Activated CD8-positive, alpha-beta memory T cell treated with anti-CD3 and anti-CD28 coated beads, Interleukin-2, amount 50 U/mL, for 4 hours (primary cell): ENCODE measurements around the gene CTCFL.
A peak's percentile ranks its signal among the peaks of the same experiment; 100 is the strongest.
"Not testable (repeated sequence)": the region's sequence is repeated elsewhere in the genome, so short reads cannot be mapped to it uniquely, and the experiment has no call there.

Source experiments
- DNase-seq: peaks from one replicate; pipeline ENCODE4 v3.0.0-alpha.2; 2020

The CTCFL gene

DNA sequence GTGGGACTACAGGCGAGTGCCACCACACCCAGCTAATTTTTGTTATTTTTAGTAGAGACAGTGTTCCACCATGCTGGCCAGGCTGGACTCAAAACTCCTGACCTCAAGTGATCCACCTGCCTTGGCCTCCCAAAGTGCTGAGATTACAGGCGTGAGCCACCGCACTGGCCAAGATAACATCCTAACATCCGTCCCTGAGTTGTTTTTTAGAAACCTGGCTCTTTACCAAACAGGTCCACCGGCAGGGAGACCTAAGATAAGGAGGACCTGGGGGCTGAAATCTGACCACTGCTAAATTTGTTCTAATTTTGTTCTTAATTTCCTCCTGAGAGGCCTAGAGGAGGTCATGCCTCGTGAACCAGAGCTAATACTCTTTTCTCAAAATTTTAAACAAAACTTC, 20.5 kb downstream of the CTCFL start:
- DNase-seq: no peak

DNA sequence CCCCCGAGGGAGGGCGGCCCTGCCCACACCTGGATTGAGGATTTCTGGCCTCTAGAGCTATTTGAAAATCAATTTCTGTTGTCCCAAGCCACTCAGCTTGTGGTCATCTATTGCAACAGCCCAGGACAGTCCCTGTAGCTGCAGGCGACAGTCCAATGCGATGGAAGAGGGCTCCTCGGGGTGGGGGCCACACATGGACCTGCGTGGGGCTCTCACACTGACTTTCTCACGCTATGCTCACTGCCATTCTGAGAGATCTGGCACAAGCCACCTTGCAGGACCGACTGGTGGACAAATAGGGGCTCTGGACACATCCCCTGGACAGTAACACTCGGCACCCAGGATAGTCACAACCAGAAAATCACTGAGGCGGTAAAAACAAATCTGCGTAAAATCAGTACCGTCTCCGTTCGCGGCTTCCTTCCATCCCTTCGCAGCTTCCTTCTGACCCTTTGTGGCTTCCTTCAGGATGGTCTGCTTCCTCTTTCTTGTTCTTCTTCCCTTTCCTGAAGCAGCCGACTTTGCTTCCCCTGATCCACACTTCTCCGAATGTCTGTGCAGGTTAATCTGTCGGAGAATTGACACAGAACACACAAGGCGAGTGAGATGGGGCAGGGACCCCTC, 21.8 kb downstream of the CTCFL start:
- DNase-seq: no peak

DNA sequence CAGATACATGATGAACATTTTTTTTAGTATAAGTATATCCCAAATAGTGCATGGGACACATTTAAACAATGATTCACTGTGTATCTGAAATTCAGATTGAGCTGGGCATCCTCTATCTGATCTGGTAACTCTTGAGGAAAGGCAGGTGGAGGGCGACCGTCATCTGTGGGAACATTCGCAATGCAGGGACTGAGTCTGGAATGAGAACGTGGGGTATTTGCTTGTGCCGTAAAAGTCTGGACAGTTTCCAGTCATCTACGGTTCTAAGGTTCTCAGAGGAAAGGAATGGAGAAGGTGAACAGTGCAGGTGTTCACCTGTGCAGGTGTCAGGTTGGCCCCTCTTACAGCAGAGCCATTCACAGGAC, 22.6 kb downstream of the CTCFL start:
- DNase-seq: no peak

DNA sequence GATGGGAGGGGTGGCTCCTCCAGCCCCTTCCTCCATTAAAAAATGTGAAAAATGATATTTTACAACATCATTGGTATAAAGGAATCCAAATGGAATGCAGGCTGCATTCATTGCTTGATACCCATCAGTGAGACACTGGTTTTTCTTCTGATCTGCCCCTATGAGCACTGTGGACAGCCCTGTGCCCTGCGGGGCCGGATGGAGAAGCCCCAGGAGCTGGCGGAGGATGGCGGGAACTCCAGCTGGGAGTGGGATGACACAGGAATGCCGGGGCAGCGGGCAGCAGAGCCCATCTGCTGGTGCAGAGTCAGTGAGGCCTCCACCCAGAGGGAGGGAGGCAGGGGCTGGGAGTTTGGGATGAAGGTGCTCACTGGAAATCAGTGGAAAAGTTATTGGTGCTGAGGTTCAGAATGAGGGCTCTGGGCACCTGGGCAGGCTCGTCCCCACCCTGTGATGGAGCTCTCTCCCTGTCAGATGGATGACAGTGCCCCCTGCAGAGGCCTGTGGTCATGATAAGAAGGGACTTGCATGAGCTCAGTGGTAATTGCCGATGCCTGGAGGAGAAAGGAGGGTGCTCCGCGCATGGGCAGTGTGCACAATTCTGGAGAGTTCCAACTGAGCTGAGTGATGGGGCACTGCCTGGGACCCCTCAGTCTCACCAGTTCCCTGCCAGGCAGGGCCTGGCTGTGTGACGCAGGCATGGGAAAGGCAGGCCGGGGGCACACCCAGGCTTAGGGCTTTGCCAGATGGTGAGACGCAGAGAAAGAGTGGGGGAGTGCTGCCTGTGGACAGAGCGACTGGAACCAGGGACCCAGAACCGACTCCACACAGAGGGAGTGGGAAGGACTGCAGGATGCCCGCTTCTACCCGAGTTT, 23.2 kb downstream of the CTCFL start:
- DNase-seq: no peak

DNA sequence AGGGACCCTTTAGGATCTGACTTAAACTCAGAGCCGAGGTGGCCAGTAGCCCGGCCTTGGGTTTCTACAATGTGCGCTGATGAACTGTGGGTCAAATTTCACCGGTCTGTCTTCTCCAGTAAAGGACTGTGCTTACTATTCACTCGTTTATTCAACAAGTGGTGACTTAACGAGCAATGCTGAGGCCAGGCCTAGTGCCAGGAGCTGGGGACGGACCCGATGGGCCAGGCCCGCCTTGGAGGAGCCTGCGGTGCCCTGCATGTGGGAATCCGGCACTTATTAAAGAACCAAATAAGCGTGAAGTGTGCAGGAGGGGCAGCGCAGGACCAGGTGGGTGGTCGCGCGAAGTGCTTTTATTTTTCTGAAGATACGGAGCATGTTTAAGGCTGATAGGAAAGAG, 24.0 kb downstream of the CTCFL start:
- no peak for DNase-seq

DNA sequence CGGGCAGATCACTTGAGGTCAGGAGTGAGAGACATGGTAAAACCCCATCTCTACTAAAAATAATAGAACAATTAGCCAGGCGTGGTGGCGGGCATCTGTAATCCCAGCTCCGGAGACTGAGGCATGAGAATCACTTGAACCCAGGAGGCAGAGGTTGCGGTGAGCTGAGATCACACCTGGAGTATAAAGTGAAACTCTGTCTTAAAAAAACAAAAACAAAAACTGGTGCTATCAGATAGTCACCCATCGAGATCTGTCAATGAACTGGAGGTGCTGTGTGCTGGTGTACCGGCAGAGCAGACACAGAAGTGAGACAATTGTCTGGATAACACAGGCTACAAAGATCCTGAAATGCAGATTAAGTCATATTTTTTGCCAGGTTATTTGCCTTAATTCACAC, 24.7 kb downstream of the CTCFL start:
- no peak for DNase-seq

DNA sequence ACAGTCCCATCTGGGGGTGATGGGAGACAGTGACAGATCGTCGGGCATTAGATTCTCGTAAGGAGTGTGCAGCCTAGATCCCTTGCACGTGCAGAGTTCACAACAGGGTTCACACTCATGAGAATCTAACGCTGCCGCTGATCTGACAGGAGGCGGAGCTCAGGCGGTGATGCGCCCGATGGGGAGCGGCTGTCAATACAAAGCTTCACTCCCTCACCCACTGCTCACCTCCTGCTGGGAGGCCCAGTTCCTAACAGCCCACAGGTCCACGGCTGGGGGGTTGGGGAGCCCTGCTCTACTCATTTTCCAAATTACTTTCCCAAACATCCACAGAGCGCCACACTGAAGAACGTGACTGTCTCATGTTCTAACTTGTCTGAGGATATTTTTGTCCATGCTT, 25.3 kb downstream of the CTCFL start:
- no peak for DNase-seq

DNA sequence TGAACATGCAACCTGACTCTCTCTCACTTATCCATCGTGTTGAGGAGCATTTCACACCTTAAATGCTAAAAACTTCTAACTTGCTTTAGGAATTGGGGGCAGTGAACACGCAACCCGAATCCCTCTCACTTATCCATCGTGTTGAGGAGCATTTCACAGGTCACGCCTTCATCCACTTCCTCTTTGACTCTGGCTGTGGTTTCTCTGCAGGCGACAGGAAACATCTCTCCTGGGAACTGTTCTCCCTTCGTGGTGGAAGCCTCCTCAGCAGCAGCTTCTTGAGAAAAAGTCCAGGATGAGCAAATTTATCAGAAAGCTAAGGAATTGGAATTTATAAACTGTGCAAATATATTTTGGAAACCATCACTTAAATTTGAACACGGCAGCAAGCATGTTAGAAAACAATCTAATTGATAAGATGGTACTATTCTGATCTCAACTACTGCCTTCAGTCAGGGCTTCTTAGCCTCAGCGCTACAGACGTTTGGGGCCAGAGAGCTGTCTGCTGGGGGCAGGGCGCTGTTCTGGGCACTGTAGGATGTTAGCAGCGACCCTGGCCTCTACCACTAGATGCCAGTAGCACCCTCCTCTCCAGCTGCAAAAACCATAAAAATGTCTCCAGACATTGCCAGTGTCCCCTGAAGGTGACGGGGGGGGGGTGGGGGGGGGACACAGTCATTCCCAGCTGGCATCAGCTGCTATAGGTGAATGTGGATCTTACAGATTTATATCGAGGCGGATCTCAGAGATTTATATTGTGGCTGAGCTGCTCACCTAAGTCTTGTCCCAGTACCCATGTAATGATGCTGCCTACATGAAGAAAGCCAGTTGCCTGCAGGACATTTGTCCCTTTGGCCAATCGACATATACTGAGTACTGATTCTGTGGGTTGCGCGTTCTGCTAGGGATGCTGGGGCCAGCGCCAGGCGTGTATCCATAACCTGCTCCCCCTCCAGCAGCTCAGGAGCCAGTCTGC, 26.2 kb downstream of the CTCFL start:
- peak; percentile 26 for DNase-seq

DNA sequence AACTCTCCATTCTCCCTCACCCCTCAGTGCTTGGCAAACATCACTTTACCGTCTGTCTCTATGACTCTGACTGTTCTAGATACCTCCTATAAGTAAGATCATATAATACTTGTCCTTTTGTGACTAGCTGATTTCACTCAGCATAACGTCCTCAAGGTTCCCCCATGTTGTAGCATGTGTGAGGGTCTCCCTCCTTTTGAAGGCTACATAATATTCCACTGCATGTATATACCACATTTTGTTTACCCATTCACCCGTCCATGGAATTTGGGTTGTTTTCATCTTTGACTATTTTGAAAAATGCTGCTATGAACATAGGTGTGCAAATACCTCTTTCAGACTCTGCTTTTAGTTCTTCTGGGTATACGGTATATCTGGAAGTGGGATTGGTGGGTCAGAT, 28.3 kb downstream of the CTCFL start:
- no peak for DNase-seq

DNA sequence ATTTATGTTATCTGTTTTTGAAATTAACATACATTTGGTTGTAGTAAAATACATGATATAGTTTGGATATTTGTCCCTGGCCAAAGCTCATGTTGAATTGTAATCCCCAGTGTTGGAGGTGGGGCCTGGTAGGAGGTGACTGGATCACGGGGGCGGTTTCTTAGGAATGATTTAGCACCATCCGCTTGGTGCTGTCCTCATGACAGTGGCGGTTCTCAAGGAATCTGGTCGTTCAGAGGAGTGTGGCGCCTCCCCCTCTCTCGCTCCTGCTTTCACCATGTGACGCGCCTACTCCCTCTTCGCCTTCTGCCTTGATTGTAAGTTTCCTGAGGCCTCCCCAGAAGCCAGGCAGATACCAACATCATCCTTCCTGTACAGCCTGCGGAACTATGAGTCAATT, 29.0 kb downstream of the CTCFL start:
- DNase-seq: no peak

DNA sequence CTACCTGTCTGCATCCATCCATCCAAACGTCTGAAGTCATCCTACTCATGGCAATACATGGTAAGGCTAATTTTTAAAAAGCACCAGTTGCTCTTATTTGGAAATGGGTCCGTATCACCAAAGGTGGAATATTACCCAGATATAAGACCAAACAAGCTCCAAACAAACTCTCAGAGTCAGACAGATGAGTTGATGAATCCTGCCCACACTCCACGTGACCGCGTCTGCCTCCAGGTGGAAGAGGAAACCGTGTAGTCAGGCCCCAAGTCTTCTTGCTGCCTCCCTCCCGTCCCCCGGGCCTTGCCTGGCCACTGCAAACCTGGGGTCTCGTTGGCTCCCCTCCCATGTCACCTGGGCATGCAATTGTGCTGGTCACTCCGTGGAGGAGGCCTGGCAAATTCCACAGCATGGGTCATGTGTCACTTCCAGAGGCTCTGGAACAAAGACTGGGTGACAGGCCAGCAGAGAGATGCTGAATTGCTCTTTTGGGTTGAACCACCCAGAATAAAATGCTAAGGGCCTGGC, 31.8 kb downstream of the CTCFL start:
- DNase-seq: no peak

DNA sequence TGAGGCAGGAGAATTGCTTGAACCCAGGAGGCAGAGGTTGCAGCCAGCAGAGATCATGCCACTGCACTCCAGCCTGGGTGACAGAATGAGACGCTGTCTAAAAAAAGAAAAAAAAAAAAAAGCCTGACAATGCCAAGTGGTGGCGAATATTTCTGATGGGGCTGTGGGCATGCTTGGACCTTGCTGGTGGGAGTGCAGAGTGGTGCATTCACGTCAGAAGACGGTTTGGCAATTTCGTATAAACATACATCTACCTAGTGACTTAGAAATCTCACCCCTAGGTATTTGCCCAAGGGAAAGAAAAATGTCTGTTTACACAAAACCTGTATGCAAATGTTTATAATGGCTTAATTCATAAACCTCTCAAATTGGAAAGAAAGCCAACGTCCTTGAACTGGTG, 33.6 kb downstream of the CTCFL start:
- no peak for DNase-seq

DNA sequence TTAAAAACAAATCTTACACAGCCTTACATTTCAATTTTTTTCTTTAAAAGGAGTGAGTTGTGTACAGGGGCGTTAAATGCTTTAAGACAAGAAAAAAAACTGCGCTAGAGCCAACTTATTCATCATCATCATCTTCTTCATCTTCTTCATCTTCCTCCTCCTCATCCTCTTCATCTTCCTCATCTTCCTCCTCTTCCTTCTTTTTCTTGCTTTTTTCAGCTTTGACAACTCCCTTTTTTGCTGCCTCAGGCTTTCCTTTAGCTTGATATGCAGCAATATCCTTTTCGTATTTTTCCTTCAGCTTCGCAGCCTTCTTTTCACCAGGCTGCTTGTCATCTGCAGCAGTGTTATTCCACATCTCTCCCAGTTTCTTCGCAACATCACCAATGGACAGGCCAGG, 36.7 kb downstream of the CTCFL start:
- not testable (repeated sequence) for DNase-seq

DNA sequence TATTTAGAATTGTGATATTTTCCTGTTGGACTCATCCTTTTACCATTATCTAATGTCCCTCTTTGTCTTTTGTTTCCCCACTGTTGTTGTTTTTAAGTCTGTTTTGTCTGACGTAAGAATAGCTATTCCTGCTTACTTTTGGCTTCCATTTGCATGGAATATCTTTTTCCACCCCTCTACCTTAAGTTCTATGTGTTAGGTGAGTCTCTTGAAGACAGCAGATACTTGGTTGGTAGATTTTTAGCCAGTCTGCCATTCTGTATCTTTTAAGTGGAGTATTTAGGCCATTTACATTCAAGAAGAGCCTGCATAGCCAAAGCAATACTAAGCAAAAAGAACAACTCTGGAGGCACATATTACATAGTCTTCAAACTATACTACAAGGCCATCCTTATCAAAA, 39.2 kb downstream of the CTCFL start:
- DNase-seq: no peak

DNA sequence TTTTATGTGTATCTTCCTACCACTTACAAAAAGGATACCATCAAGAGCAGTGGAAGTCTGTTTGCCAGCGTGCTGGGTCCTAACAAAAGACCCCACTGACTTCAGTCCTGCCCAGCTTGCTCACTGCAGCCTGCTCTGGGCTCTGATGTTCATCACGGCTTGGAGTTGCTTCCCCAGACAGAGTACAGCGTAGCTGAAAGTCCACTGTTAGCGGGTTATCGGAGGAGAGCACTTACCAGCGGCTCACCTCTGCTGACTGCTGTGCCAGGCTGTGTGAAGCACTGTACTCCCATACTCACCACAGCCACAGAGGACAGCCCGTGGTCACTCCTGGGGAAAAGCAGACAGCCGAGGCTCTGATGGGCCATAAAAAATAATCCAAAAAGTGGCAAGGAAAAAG, 40.2 kb downstream of the CTCFL start:
- no peak for DNase-seq

DNA sequence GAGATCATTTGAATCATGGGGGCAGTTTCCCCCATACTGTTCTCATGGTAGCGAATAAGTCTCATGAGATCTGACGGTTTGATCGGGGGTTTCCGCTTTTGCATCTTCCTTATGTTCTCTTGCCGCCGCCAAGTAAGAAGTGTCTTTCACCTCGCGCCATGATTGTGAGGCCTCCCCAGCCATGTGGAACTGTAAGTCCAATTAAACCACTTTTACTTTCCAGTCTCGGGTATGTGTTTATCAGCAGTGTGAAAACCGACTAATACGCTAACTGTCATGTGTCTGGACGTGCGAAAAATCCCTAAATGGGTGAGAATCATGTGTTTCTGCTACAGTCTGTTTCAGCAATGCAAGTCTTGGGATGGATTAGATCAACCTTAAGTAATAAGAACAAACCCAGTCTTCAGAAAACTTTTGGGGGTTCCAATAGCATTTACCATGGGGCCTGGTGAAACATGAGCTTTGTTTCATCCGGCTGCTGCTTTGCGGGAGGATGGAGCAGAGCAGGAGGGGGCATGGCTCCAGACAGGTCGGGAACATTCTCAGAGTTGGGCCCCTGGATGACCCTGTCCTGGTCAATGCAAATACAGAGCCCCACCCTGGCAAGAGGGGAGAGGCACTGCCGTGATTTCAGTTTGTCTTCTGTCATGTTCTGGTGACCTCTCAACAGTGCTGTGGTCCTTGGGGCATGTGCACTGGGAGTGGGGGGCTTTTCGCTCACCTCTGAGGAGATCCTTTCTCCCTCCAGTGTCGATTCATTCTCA, 41.5 kb downstream of the CTCFL start:
- no peak for DNase-seq

DNA sequence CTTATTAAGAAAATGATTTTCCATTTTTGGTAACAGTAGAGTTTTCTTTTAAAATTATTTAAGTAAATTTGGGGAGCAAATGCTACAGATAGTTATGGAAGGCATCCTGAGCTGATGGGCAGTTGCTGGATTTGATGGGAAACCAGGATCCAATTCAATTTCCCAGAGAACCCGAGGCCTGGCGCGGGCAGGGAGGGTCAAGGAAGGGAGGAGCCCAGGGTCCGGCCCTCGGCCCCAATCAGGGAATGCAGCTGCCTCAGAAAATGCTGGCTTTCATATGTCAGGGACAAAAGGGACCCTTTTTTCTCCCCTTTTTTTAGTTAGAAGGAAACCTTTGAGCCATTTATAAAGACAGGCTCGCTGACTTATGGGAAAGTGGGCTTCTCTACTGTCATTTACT, 42.1 kb downstream of the CTCFL start:
- no peak for DNase-seq

DNA sequence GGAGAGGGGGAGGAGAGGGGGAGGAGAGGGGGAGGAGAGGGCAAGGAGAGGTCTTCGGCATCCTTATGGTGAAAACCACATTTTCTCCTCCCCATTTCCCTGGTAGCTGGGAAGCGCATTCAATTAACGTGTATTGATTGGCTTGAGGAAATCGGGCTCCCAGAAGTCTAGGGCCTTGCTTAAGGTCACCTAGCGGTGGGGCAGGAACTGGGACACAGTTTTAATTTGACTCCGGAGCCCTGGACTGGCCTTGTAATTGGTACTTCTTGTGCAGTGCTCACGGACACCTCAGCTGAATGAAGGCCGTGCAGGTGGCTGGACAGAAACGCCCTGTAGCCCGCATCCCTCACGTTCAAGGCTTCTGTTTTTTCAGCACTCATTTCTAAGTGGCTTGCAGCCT, 42.8 kb downstream of the CTCFL start:
- no peak for DNase-seq

DNA sequence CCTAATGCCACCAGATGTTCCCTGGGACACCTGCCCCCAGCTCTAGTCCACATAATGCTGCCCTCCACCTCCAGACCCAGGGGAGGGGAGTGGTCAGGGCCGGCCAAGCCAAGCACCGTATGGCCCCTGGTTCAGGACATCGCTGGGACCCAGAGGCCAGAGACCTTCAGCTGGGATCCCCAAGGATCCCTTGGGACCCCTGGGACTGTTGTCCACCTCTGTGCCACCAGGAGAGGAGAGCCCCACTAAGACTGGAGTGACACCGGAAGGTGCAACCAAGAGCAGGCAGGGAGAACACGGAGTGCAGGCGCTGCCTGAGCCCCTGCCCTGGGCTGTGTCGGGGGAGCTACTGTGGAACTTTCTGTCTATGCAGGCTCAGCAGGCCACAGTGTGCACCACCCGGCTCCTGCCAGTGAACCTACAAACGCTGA, 43.6 kb downstream of the CTCFL start:
- DNase-seq: no peak

DNA sequence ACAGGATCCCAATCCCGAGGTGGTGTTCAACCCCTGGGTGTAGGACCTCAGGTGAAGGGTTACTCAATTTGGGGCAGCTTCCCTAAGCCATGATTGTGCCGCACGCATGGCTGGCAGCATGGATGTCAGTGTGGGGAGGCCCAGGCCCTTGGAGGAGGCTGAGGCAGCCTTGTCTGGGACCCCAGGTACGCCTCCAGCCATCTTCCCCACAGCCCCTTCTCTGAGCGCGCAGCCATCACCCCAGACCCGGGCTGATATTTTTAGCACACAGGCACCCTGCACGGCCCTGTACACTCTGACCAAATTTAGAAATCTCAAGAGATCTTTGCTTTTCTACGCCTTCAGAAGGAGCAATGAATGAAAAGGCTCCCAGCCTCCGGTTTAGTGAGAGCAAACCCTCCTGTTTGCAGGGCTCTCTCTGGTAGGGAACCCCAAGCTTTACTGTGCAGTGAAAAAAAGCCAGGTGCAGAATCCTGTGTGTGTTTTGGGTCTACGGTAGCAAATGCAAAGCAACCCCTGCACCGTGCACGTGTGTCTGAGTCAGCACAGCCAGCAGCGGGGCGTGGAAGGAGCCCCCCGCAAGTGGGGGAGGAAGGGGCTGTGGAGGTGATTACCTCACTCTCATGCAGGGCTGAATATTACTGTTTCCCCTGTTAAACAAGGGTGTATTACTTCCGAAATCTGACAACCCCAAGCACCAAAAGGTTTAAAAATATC, 44.3 kb downstream of the CTCFL start:
- DNase-seq: peak; percentile 70

DNA sequence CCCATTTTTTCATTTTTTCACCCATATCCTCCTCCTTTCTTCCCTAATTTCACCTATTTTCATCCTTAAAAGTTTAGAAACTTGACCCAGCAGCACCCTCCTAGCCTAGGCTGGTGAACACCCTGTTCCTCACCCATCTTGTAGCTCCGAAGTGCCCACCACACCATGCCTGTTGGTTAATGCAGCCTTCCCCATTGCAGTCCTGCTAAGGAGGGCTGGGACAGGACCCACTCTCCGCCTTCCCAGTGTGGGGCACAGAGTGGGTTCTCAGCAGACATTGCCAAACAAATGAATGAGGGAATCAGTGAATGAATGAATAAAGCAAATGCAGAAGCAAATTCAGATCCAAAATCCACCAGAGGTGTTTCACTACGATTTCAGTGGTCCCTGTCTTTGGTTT, 45.7 kb downstream of the CTCFL start:
- no peak for DNase-seq

DNA sequence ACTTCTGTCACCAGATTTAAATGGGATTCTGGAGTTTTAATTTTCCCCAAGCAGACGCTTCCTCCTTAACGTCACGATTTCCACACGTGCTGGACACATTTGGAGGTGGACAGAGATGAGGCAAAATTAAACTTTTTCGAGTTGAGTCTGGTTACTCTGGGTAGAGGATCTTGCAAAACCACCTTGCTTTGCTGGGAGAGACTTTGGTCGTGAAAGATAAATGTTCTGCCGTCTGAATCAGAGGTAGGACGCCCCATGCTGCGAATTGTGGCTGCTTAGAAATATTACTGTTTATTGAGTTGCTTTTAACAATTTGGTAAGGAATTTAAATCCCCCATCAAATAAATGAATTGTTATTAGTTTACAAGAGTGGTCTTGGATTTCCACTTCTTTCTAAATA, 46.8 kb downstream of the CTCFL start:
- DNase-seq: no peak
